Colonic mucosa (tissue), 4 donors: ENCODE results near the gene UBE2Q1. TPM values are rescaled to one million over a fixed set of nuclear protein-coding genes. Genes with fewer than 3 reads are reported as not detected.
A peak's percentile ranks its signal among the peaks of the same experiment; 100 is the strongest.
"Not testable (repeated sequence)": the region's sequence is repeated elsewhere in the genome, so short reads cannot be mapped to it uniquely, and the experiment has no call there.

Experiments used
- DNase-seq: peaks from one replicate; pipeline ENCODE4 v3.0.0-alpha.2; 2020
- H3K27ac ChIP-seq: fragments of 200-600 bp; one replicate; pipeline ENCODE4 v1.8.0; 2021
- H3K27me3 ChIP-seq: fragments of 200-600 bp; one replicate; pipeline ENCODE4 v1.8.0; 2021
- H3K36me3 ChIP-seq: fragments of 200-600 bp; one replicate; pipeline ENCODE4 v1.8.0; 2021
- H3K4me1 ChIP-seq: fragments of 200-600 bp; one replicate; pipeline ENCODE4 v1.8.0; 2021; ENCODE audit warnings: mild to moderate bottlenecking
- H3K4me3 ChIP-seq: fragments of 200-600 bp; one replicate; pipeline ENCODE4 v1.8.0; 2021
- H3K9ac ChIP-seq, 2 donors: one replicate each; pipeline ENCODE4 v1.7.0; 2013; ENCODE audit warnings: control low read depth in 2 of 2, low read depth in 2 of 2, low read length in 2 of 2
- H3K9me3 ChIP-seq: fragments of 200-600 bp; one replicate; pipeline ENCODE4 v1.8.0; 2021
- intact Hi-C: fragments of 100-400 bp; cut with DNase I; formaldehyde crosslinking; loops from one replicate; pipeline ENCODE4 v1.14.1; 2022
- total RNA-seq, 2 donors: library from RNA; stranded (reverse); fragmentation: NEBNext Ultra II Directional in 1 of 2; extraction: Animal tissue kit (Norgen Biotek cat#: 25700) in 1 of 2; gene quantifications; one replicate each; pipeline ENCODE4 v1.2.1, GENCODE V29; 2021
- TF ChIP-seq, protein P1 (sequence below): fragments of 200-600 bp; IDR thresholded peaks from one replicate; pipeline ENCODE4 v1.8.0; 2022; ENCODE audit warnings: antibody characterized with exemption, mild to moderate bottlenecking
- donor health status: healthy.
- donor health status: DM: no; HTN: no; CAD: no.
- donor health status: DM: no; HTN: no; CAD: no.

The UBE2Q1 gene
- total RNA-seq, 2 donors from 2014 or later = 74.1 to 86.1 TPM

DNA sequence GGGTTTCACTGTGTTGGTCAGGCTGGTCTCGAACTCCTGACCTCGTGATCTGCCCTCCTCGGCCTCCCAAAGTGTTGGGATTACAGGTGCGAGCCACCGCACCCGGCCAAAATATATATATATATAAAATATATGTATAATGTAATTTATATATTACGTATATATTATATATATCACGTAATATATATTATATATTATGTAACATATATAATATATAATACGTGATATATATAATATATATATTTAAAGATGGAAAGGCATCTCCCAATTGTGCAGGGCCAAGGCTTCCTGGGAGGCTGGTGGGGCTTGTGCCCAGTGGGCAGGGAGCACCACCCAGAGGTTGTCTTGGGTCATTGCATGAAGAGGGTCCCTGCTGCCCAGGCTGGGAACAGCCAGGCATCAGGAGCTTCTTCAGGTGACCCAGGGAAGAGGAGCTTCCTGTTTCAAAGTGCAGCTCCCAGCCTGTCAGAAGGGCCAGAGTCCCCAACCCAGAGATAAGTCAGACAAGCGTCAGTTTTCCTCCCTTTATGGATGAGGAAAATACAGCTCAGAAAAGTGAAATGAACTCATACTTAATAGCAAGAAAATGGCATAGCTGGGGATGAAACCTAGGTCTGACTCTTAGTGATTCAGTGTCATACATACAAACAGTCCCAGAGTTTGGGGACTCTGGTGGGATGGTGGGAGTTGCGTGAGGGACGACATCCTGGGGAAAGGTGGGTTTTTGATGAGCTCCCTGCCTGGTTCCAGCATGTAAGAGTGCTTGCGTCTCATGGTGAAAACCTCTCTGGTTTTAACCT is 12.0 kb downstream of the UBE2Q1 start:
- intact Hi-C loops = no loop called here
- Histone ChIP-seq H3K4me3 (no peak overlapping the region), H3K9ac (no peak overlapping the region), H3K36me3 (peaks cover 8% of the 10 kb centered on the region), H3K4me1 (no peaks in the 10 kb centered on the region), H3K9me3 (no peaks in the 10 kb centered on the region), H3K27me3 (no peaks in the 10 kb centered on the region), H3K27ac (no peak overlapping the region)
- TF ChIP-seq, protein P1, sequence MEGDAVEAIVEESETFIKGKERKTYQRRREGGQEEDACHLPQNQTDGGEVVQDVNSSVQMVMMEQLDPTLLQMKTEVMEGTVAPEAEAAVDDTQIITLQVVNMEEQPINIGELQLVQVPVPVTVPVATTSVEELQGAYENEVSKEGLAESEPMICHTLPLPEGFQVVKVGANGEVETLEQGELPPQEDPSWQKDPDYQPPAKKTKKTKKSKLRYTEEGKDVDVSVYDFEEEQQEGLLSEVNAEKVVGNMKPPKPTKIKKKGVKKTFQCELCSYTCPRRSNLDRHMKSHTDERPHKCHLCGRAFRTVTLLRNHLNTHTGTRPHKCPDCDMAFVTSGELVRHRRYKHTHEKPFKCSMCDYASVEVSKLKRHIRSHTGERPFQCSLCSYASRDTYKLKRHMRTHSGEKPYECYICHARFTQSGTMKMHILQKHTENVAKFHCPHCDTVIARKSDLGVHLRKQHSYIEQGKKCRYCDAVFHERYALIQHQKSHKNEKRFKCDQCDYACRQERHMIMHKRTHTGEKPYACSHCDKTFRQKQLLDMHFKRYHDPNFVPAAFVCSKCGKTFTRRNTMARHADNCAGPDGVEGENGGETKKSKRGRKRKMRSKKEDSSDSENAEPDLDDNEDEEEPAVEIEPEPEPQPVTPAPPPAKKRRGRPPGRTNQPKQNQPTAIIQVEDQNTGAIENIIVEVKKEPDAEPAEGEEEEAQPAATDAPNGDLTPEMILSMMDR = peak; percentile 60
- DNase-seq = peak; percentile 47

- DNase-seq = no peak
- no peaks in the 10 kb centered on the region for H3K4me1 ChIP-seq
- no peak overlapping the region for H3K9ac ChIP-seq
- TF ChIP-seq, protein P1 = no peak
- H3K36me3 ChIP-seq = no peaks in the 10 kb centered on the region
- H3K9me3 ChIP-seq = no peaks in the 10 kb centered on the region
- no peak overlapping the region for H3K4me3 ChIP-seq
- no peak overlapping the region for H3K27ac ChIP-seq
- H3K27me3 ChIP-seq = no peaks in the 10 kb centered on the region
- intact Hi-C loops = no loop called here
These were observed 17.2 kb downstream of the UBE2Q1 start for GRCh38 chr1:154541231-154541630.

DNA sequence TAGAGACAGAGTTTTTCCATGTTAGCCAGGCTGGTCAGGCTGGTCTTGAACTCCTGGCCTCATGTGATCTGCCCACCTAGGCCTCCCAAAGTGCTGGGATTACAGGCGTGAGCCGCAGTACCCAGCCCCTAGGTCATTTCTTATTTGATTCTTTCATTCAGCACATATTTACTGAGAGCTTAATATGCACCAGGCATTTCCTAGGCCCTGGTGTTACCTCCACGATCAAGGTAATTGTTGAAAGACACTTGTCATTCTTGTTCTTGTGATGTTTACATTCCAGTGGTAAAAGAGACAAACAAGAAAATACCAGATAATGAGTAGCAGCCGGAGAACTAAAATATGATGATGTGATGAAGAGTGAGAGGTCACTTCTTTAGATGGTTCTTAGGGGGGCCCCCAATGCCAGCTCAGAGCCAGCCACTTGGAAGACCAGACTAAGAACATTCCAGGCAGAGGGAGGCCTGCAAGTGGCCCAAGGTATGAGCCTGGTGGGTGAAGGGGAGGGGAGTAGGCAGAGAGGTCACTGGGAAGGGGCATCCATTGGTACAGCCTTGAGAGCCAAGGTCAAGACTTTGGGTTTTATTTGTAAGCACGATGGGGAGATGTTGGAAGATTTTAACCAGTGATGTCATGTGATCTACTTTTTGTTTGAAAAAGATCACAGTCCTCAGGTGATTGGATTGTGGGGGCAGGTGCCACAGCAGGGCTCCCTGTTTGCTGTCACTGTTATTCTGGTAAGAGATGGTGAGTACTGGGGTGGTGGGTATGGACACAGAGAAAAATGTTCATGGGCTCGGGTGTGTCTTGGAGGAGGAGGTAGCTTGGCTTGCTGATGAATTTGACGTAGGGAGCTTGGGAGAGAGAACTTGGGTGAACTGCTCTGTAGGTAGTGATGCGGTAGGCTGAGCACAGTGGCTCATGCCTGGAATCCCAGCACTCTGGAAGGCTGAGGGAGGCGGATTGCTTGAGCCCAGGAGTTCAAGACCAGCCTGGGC is 18.7 kb downstream of the UBE2Q1 start:
- Histone ChIP-seq H3K9me3 (no peaks in the 10 kb centered on the region), H3K36me3 (no peaks in the 10 kb centered on the region), H3K27me3 (no peaks in the 10 kb centered on the region), H3K4me3 (no peak overlapping the region), H3K27ac (no peak overlapping the region), H3K4me1 (no peaks in the 10 kb centered on the region), H3K9ac (no peak overlapping the region)
- TF ChIP-seq, protein P1 = no peak
- no peak for DNase-seq
- intact Hi-C loops = no loop called here

DNA sequence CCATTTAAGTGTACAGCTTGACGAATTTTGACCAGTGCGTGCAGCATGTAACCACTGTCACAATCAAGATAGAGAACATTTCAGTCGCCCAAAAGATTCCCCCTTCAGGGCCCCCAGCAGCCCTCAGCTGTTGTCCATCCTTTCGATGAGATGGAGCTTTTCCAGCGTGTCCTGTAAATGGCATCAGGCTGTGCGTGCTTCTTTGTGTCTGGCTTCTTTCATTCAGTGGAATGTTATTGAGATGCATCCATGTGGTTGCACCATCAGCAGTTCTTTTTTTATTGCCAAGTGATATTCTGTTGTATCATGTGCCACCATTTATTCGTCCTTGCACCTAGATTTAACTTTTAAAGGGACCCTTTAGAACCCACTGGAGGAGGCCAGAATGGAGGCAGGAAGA is 21.9 kb downstream of the UBE2Q1 start:
- intact Hi-C loops = no loop called here
- Histone ChIP-seq H3K27me3 (no peaks in the 10 kb centered on the region), H3K36me3 (no peaks in the 10 kb centered on the region), H3K27ac (no peak overlapping the region), H3K4me3 (no peak overlapping the region), H3K9ac (no peak overlapping the region), H3K9me3 (no peaks in the 10 kb centered on the region), H3K4me1 (no peaks in the 10 kb centered on the region)
- TF ChIP-seq, protein P1 = no peak
- no peak for DNase-seq

- H3K9me3 ChIP-seq = no peaks in the 10 kb centered on the region
- no peaks in the 10 kb centered on the region for H3K27me3 ChIP-seq
- H3K27ac ChIP-seq = no peak overlapping the region
- intact Hi-C loops = no loop called here
- no peak overlapping the region for H3K4me3 ChIP-seq
- H3K9ac ChIP-seq = no peak overlapping the region
- H3K4me1 ChIP-seq = no peaks in the 10 kb centered on the region
- peak; percentile 39 for DNase-seq
- no peaks in the 10 kb centered on the region for H3K36me3 ChIP-seq
- TF ChIP-seq, protein P1 = peak; percentile 32
These were observed 24.3 kb downstream of the UBE2Q1 start for GRCh38 chr1:154533952-154534844.

GRCh38 chr1:154531950-154532349 is 26.5 kb downstream of the UBE2Q1 start:
- intact Hi-C loops, H3K4me1 ChIP-seq, H3K9me3 ChIP-seq, H3K4me3 ChIP-seq, H3K36me3 ChIP-seq, H3K9ac ChIP-seq, H3K27me3 ChIP-seq, DNase-seq, H3K27ac ChIP-seq: not testable (repeated sequence)
